Hepatocyte (in vitro differentiated cells): ENCODE data around the gene ZNF334. TPM values are rescaled to one million over a fixed set of nuclear protein-coding genes. Genes with fewer than 3 reads are reported as not detected.

Experiments
- DNase-seq: peaks from one replicate; pipeline ENCODE4 v3.0.0-alpha.2; 2016; ENCODE audit warnings: low spot score
- H2AFZ ChIP-seq: fragments of 200-600 bp; sonication (generic); 2 replicates; pipeline ENCODE4 v1.6.0; 2016; ENCODE audit warnings: antibody characterized with exemption, mild to moderate bottlenecking
- H3K27ac ChIP-seq: fragments of 200-600 bp; sonication (generic); 2 replicates; pipeline ENCODE4 v1.5.1; 2016; ENCODE audit warnings: mild to moderate bottlenecking
- H3K27me3 ChIP-seq: fragments of 200-600 bp; sonication (generic); 2 replicates; pipeline ENCODE4 v1.6.1; 2016
- H3K36me3 ChIP-seq: fragments of 200-600 bp; sonication (generic); replicated peaks from 2 replicates; pipeline ENCODE4 v1.5.1; 2016; ENCODE audit warnings: low read depth; ENCODE audit not compliant: insufficient read depth
- H3K4me1 ChIP-seq: fragments of 200-600 bp; sonication (generic); 2 replicates; pipeline ENCODE4 v1.5.1; 2016; ENCODE audit warnings: mild to moderate bottlenecking, moderate library complexity; ENCODE audit not compliant: insufficient read depth
- H3K4me2 ChIP-seq: fragments of 200-600 bp; sonication (generic); 2 replicates; pipeline ENCODE4 v1.6.0; 2016
- H3K4me3 ChIP-seq: fragments of 200-600 bp; sonication (generic); 2 replicates; pipeline ENCODE4 v1.5.1; 2016; ENCODE audit warnings: mild to moderate bottlenecking
- H3K79me2 ChIP-seq: fragments of 200-600 bp; sonication (generic); 2 replicates; pipeline ENCODE4 v1.6.0; 2017; ENCODE audit warnings: mild to moderate bottlenecking
- H3K9me2 ChIP-seq: fragments of 200-600 bp; sonication (generic); replicated peaks from 2 replicates; pipeline ENCODE4 v1.6.0; 2017; ENCODE audit warnings: mild to moderate bottlenecking; ENCODE audit not compliant: insufficient read depth
- H3K9me3 ChIP-seq: fragments of 200-600 bp; sonication (generic); 2 replicates; pipeline ENCODE4 v1.5.1; 2016; ENCODE audit warnings: low read depth, mild to moderate bottlenecking
- H4K20me1 ChIP-seq: fragments of 200-600 bp; sonication (generic); 2 replicates; pipeline ENCODE4 v1.6.0; 2016; ENCODE audit warnings: mild to moderate bottlenecking; ENCODE audit not compliant: insufficient read depth, poor library complexity, severe bottlenecking
- EZH2 ChIP-seq: fragments of 200-600 bp; sonication (generic); IDR thresholded peaks from 2 replicates; pipeline ENCODE4 v1.6.1; 2016; ENCODE audit warnings: antibody characterized with exemption, mild to moderate bottlenecking, borderline replicate concordance
- EZH2phosphoT487 ChIP-seq: fragments of 200-600 bp; sonication (generic); IDR thresholded peaks from one replicate; pipeline ENCODE4 v1.6.1; 2018; ENCODE audit warnings: antibody characterized with exemption, mild to moderate bottlenecking, low read depth, moderate library complexity; ENCODE audit not compliant: unreplicated experiment, severe bottlenecking
- WGBS: methylation state at CpG from one replicate; pipeline ENCODE4 v1.1.6; 2016; ENCODE audit warnings: low lambda C conversion rate; ENCODE audit errors: missing lambda C conversion rate; 5-methylcytosine and 5-hydroxymethylcytosine counted together
- polyA plus RNA-seq: library from polyadenylated mRNA; unstranded; fragments of >200 nt; fragmentation: Nextera tagmentation; extraction: Ambion mirVana; gene quantifications from 2 replicates; pipeline ENCODE4 v1.2.1, GENCODE V29; 2016
- total RNA-seq: library from RNA; depleted of rRNA; stranded (reverse); fragments of >200 nt; gene quantifications from 2 replicates; pipeline ENCODE4 v1.2.3, GENCODE V29; 2014
- TF ChIP-seq, protein P1 (sequence below): fragments of 200-600 bp; sonication (generic); IDR thresholded peaks from 2 replicates; pipeline ENCODE4 v1.5.1; 2016; ENCODE audit warnings: antibody characterized with exemption, mild to moderate bottlenecking; ENCODE audit not compliant: poor library complexity

The ZNF334 gene
- total and polyA plus RNA-seq, 2 experiments from 2014 or later: 6.3 to 12.6 TPM

DNA sequence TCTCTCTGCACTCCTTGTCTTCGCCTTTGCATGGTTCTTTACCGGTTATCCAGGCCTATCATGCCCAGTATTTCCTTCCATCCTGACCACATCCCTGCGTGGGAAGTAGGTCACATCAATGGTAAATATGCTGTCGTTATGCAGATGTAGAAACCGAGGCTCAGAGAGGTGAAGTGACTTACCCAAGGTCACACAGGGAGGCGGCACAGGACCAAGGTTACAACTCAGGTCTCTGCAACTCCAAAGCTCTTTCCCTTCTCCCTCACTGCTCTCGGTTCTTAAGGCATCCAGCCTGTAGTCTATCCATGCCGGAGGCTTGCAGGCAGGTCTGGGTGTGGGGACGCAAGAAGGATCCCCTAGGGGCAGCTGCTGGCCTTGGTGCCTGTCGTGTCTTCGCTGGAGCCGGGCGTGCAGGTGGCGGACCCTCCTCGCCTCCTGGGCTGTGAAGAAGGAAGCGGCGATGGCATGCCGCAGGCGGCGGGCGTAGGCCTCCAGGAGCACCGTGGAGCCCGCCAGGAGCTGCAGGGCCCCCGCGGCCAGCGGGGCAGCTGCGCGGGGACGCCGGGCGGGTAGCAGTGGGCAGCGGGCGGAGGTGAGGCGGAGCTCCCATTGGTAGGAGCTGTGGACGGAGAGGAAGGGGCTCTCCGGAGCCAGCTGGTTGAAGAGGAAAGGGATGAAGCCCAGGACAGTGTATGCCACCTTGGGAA lies 28.0 kb upstream of the ZNF334 start:
- Histone ChIP-seq H3K9me2 (no peaks in the 10 kb centered on the region), H3K36me3 (no peaks in the 10 kb centered on the region), H3K79me2 (no peaks in the 10 kb centered on the region), H3K27me3 (peaks cover 5% of the 10 kb centered on the region), H3K4me2 (no peak overlapping the region), H3K4me3 (no peak overlapping the region), H3K27ac (no peak overlapping the region), H4K20me1 (no peaks in the 10 kb centered on the region), H3K4me1 (no peaks in the 10 kb centered on the region), H2AFZ (no peak overlapping the region), H3K9me3 (no peaks in the 10 kb centered on the region)
- 93% methylated on average over 30 of the region's 36 CpGs for WGBS
- DNase-seq: no peak
- TF ChIP-seq, protein P1, sequence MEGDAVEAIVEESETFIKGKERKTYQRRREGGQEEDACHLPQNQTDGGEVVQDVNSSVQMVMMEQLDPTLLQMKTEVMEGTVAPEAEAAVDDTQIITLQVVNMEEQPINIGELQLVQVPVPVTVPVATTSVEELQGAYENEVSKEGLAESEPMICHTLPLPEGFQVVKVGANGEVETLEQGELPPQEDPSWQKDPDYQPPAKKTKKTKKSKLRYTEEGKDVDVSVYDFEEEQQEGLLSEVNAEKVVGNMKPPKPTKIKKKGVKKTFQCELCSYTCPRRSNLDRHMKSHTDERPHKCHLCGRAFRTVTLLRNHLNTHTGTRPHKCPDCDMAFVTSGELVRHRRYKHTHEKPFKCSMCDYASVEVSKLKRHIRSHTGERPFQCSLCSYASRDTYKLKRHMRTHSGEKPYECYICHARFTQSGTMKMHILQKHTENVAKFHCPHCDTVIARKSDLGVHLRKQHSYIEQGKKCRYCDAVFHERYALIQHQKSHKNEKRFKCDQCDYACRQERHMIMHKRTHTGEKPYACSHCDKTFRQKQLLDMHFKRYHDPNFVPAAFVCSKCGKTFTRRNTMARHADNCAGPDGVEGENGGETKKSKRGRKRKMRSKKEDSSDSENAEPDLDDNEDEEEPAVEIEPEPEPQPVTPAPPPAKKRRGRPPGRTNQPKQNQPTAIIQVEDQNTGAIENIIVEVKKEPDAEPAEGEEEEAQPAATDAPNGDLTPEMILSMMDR: no peak
- no peak for TF ChIP-seq EZH2phosphoT487
- TF ChIP-seq EZH2: no peak

GRCh38 chr20:46539113-46539512 lies 25.8 kb upstream of the ZNF334 start:
- TF ChIP-seq EZH2phosphoT487 (no peak), EZH2 (no peak)
- TF ChIP-seq, protein P1: no peak
- no peaks in the 10 kb centered on the region for H3K9me3 ChIP-seq
- WGBS: 88% methylated on average over 2 of the region's 2 CpGs
- H3K4me1 ChIP-seq: no peaks in the 10 kb centered on the region
- no peaks in the 10 kb centered on the region for H3K79me2 ChIP-seq
- H3K4me3 ChIP-seq: no peak overlapping the region
- no peaks in the 10 kb centered on the region for H3K9me2 ChIP-seq
- H3K36me3 ChIP-seq: no peaks in the 10 kb centered on the region
- H2AFZ ChIP-seq: no peak overlapping the region
- no peak for DNase-seq
- peaks cover 5% of the 10 kb centered on the region for H3K27me3 ChIP-seq
- no peak overlapping the region for H3K4me2 ChIP-seq
- H4K20me1 ChIP-seq: no peaks in the 10 kb centered on the region
- no peak overlapping the region for H3K27ac ChIP-seq

GRCh38 chr20:46530640-46531039 lies 17.3 kb upstream of the ZNF334 start:
- H2AFZ ChIP-seq: no peak overlapping the region
- no peaks in the 10 kb centered on the region for H3K9me2 ChIP-seq
- no peak overlapping the region for H3K4me2 ChIP-seq
- TF ChIP-seq, protein P1: no peak
- TF ChIP-seq EZH2phosphoT487: no peak
- TF ChIP-seq EZH2: no peak
- H3K79me2 ChIP-seq: no peaks in the 10 kb centered on the region
- H3K27me3 ChIP-seq: peaks cover 15% of the 10 kb centered on the region
- no peaks in the 10 kb centered on the region for H3K4me1 ChIP-seq
- H3K36me3 ChIP-seq: no peaks in the 10 kb centered on the region
- no peak overlapping the region for H3K4me3 ChIP-seq
- no peak overlapping the region for H3K27ac ChIP-seq
- no peaks in the 10 kb centered on the region for H3K9me3 ChIP-seq
- 83% methylated on average over 4 of the region's 4 CpGs for WGBS
- no peaks in the 10 kb centered on the region for H4K20me1 ChIP-seq
- DNase-seq: no peak
